Activated CD8-positive, alpha-beta T cell treated with anti-CD3 and anti-CD28 coated beads, Interleukin-2, amount 10 ng/mL, durations not matched to agents 7 days and 5 days (primary cell): ENCODE results near the gene FAM181A. TPM values are rescaled to one million over a fixed set of nuclear protein-coding genes. Genes with fewer than 3 reads are reported as not detected.

Source experiments
- ATAC-seq: fragments of 150-1000 bp; cut with Tn5 transposase; one replicate; pipeline ENCODE4 v1.10.0; 2021; ENCODE audit warnings: moderate library complexity
- CTCF ChIA-PET: fragments of 350-600 bp; sonication (Branson Sonifier 250); formaldehyde crosslinking; loops from one replicate; lab custom pipeline; 2021; ENCODE audit warnings: antibody characterized with exemption; lab: Charles Lee
- POLR2A ChIA-PET: fragments of 350-600 bp; sonication (Branson Sonifier 250); formaldehyde crosslinking; loops from one replicate; lab custom pipeline; 2021; ENCODE audit warnings: antibody characterized with exemption; lab: Charles Lee
- DNase-seq: peaks from one replicate; pipeline ENCODE4 v3.0.0-alpha.2; 2020
- H3K27ac Mint-ChIP-seq: one replicate; pipeline ENCODE4 v1.8.0; 2021; ENCODE audit warnings: mild to moderate bottlenecking, mixed read lengths
- H3K27me3 Mint-ChIP-seq: one replicate; pipeline ENCODE4 v1.8.0; 2021; ENCODE audit warnings: low read depth, mixed read lengths
- H3K36me3 Mint-ChIP-seq: one replicate; pipeline ENCODE4 v1.8.0; 2021; ENCODE audit warnings: low read depth, mixed read lengths
- H3K4me1 Mint-ChIP-seq: one replicate; pipeline ENCODE4 v1.8.0; 2021; ENCODE audit warnings: low read depth, mixed read lengths
- H3K4me3 Mint-ChIP-seq: one replicate; pipeline ENCODE4 v1.8.0; 2021; ENCODE audit warnings: mild to moderate bottlenecking, mixed read lengths
- H3K9me3 Mint-ChIP-seq: one replicate; pipeline ENCODE4 v1.8.0; 2022; ENCODE audit warnings: mixed read lengths; ENCODE audit not compliant: insufficient read depth
- total RNA-seq, 2 experiments: library from RNA; stranded (reverse); gene quantifications; one replicate each; pipeline ENCODE4 v1.2.3, GENCODE V29; 2021

The FAM181A gene
- total RNA-seq, 2 experiments from 2014 or later, result not detected

GRCh38 chr14:93935213-93935612 lies 8.1 kb downstream of the FAM181A start:
- no peaks in the 10 kb centered on the region for H3K27me3 Mint-ChIP-seq
- H3K4me1 Mint-ChIP-seq, result peaks cover 9% of the 10 kb centered on the region
- ChIA-PET POLR2A (no interaction called here), CTCF (interaction anchor here (0.8 to 10.9 kb wide), 10 partner anchors 11 to 223 kb away, joined by 3 to 376 read pairs (median 4); partner anchors contain the start of genes ASB2 and CCDC197)
- H3K27ac Mint-ChIP-seq, result no peak overlapping the region
- peaks cover 16% of the 10 kb centered on the region for H3K36me3 Mint-ChIP-seq
- DNase-seq (no peak), ATAC-seq (no peak)
- H3K9me3 Mint-ChIP-seq, result no peaks in the 10 kb centered on the region
- no peak overlapping the region for H3K4me3 Mint-ChIP-seq

GRCh38 chr14:93936245-93936644 lies 9.1 kb downstream of the FAM181A start:
- Mint-ChIP-seq H3K4me1 (peaks cover 18% of the 10 kb centered on the region), H3K9me3 (no peaks in the 10 kb centered on the region), H3K36me3 (peaks cover 16% of the 10 kb centered on the region), H3K4me3 (no peak overlapping the region), H3K27me3 (no peaks in the 10 kb centered on the region), H3K27ac (no peak overlapping the region)
- DNase-seq, result peak; percentile 44
- ChIA-PET CTCF (interaction anchor here (0.6 to 10.9 kb wide), 15 partner anchors 8 to 222 kb away, joined by 3 to 376 read pairs (median 4); partner anchors contain the start of genes ASB2 and CCDC197), POLR2A (no interaction called here)
- ATAC-seq, result no peak

GRCh38 chr14:93936926-93937325 lies 9.8 kb downstream of the FAM181A start:
- peaks cover 18% of the 10 kb centered on the region for H3K36me3 Mint-ChIP-seq
- H3K9me3 Mint-ChIP-seq, result no peaks in the 10 kb centered on the region
- H3K4me3 Mint-ChIP-seq, result no peak overlapping the region
- no peak for ATAC-seq
- ChIA-PET CTCF (interaction anchor here (0.7 to 10.9 kb wide), 12 partner anchors 9 to 200 kb away, joined by 3 to 376 read pairs (median 6); partner anchors contain the start of gene ASB2), POLR2A (no interaction called here)
- no peak for DNase-seq
- H3K27me3 Mint-ChIP-seq, result no peaks in the 10 kb centered on the region
- peaks cover 21% of the 10 kb centered on the region for H3K4me1 Mint-ChIP-seq
- no peak overlapping the region for H3K27ac Mint-ChIP-seq

DNA sequence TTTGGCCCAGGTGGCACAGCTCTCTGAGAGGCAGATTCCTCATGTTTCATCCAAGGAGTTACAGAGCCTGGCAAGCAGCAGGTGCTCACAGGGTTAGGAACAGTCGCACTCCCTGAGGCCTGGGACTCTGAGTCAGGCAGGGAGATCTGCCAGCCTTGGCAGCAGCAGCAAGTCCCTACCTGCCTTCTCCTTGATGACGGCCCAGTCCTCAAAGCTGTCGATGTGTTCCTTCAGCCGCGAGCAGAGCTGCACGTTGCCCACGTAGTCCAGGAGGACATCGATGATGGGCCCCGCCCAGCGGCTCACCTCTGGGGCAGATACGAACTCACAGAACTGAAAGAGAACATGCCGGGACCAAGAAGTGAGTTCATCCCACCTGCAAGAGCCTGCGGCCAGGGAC lies 10.4 kb downstream of the FAM181A start:
- Mint-ChIP-seq H3K27ac (no peak overlapping the region), H3K4me3 (no peak overlapping the region), H3K4me1 (peaks cover 21% of the 10 kb centered on the region), H3K27me3 (no peaks in the 10 kb centered on the region), H3K9me3 (no peaks in the 10 kb centered on the region), H3K36me3 (peaks cover 18% of the 10 kb centered on the region)
- ChIA-PET CTCF (interaction anchor here (0.7 to 10.9 kb wide), 13 partner anchors 13 to 199 kb away, joined by 3 to 376 read pairs (median 8); partner anchors contain the start of genes ASB2 and CCDC197), POLR2A (interaction anchor here (0.7 kb wide), 1 partner anchor 280 kb away, joined by 3 read pairs; no protein-coding TSS in a partner anchor)
- ATAC-seq (no peak), DNase-seq (no peak)

DNA sequence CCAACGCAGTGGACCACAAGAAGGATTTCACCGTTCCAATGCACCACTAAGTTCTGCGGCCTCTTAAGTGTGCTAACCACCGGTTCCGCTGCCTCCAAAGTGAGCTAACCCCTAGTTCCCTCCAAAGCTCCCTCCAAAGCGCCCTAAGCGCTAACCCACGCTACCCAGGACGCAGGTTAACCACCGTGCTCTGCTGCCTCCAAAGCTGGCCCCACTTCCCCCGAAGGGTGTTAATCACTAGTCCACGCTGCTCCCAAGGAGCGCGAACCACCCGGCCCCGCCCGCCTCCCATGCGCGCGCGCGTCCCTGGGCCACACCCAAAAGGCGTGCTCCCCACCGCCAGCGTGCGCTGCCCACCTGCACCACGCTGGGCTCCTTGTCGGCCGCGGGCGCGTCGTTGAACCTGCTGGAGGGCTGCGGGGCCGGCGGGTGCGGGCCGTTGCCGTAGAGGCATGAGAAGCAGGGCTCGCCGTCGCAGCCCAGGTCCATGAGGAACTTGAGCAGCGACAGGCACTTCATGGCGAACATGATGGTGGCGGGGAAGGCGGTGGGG lies 11.7 kb downstream of the FAM181A start:
- Mint-ChIP-seq H3K36me3 (peaks cover 18% of the 10 kb centered on the region), H3K4me1 (peaks cover 21% of the 10 kb centered on the region), H3K4me3 (peak overlapping the region; percentile 49), H3K9me3 (no peaks in the 10 kb centered on the region), H3K27ac (peak overlapping the region; percentile 68), H3K27me3 (no peaks in the 10 kb centered on the region)
- ChIA-PET CTCF (interaction anchor here (0.9 to 10.9 kb wide), 25 partner anchors 18 to 241 kb away, joined by 3 to 376 read pairs (median 29); partner anchors contain the start of genes ASB2, CCDC197, DDX24 and IFI27L1), POLR2A (interaction anchor here (1.4 to 2.3 kb wide), 4 partner anchors 16 to 52 kb away, joined by 5 to 11 read pairs (median 6); no protein-coding TSS in a partner anchor)
- DNase-seq (no peak), ATAC-seq (no peak)

DNA sequence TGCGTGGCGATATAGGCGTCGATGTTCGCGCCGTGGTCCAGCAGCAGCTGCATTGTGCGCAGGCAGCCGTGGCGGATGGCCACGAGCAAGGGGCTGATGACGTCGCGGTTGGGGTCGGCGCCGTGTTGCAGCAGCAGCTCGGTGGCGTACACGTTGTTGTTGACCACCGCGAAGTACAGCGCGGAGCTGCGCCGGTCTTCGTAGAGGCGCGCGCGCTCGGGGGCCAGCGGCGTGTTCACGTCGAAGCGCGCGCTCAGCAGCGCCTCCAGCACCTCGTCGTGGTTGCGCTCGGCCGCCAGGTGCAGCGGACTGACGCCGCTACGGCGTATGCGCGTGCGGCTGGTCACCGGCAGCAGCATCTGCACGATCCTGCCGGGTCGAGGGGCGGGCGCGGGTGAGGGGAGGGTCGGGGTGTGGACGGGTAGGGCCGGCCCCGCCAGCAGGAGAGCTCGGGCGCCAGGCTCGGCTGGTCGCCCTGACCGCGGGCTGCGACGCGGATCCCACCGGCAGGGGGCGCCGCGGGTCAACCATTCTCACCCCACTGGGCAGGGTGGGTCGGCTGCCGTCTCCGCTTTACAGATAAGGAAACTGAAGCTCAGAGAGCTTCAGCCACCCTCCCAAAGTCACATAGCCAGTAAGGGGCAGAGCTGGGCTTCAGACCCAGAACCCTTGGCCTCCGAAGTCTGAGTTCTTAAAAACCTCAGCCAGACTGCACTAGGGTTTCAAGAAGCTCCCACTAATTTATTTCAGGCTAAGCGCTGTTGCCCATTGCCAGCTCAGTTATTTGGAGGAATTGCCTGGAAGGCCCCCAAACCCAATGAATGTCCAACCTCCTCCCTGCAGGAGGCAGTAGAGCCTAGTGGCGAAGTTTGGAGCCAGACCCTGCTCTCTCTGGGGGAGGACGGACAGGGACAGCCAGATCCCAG lies 12.4 kb downstream of the FAM181A start:
- H3K36me3 Mint-ChIP-seq, result peaks cover 21% of the 10 kb centered on the region
- H3K27ac Mint-ChIP-seq, result peak overlapping the region; percentile 68
- ChIA-PET CTCF (interaction anchor here (0.6 to 10.9 kb wide), 55 partner anchors 15 to 827 kb away, joined by 3 to 376 read pairs (median 6); partner anchors contain the start of genes ASB2, CCDC197, DDX24 and IFI27L1), POLR2A (interaction anchor here (0.8 to 2.8 kb wide), 18 partner anchors 15 to 141 kb away, joined by 3 to 29 read pairs (median 4); partner anchors contain the start of genes ASB2, CCDC197, DDX24 and IFI27L1)
- peaks cover 21% of the 10 kb centered on the region for H3K4me1 Mint-ChIP-seq
- H3K9me3 Mint-ChIP-seq, result no peaks in the 10 kb centered on the region
- H3K27me3 Mint-ChIP-seq, result no peaks in the 10 kb centered on the region
- peak; percentile 98 for ATAC-seq
- peak overlapping the region; percentile 49 for H3K4me3 Mint-ChIP-seq
- DNase-seq, result peak; percentile 93

- H3K36me3 Mint-ChIP-seq, result peaks cover 24% of the 10 kb centered on the region
- ChIA-PET POLR2A (interaction anchor here (0.9 to 2.8 kb wide), 11 partner anchors 14 to 141 kb away, joined by 3 to 29 read pairs (median 5); partner anchors contain the start of genes ASB2, CCDC197, DDX24 and IFI27L1), CTCF (interaction anchor here (0.6 to 10.9 kb wide), 39 partner anchors 16 to 242 kb away, joined by 3 to 376 read pairs (median 13); partner anchors contain the start of genes ASB2, CCDC197, DDX24 and IFI27L1)
- peak overlapping the region; percentile 58 for H3K27ac Mint-ChIP-seq
- no peaks in the 10 kb centered on the region for H3K9me3 Mint-ChIP-seq
- ATAC-seq, result no peak
- H3K27me3 Mint-ChIP-seq, result no peaks in the 10 kb centered on the region
- no peak overlapping the region for H3K4me3 Mint-ChIP-seq
- H3K4me1 Mint-ChIP-seq, result peaks cover 21% of the 10 kb centered on the region
- DNase-seq, result no peak
Measured at GRCh38 chr14:93940437-93940836, 13.3 kb downstream of the FAM181A start.

DNA sequence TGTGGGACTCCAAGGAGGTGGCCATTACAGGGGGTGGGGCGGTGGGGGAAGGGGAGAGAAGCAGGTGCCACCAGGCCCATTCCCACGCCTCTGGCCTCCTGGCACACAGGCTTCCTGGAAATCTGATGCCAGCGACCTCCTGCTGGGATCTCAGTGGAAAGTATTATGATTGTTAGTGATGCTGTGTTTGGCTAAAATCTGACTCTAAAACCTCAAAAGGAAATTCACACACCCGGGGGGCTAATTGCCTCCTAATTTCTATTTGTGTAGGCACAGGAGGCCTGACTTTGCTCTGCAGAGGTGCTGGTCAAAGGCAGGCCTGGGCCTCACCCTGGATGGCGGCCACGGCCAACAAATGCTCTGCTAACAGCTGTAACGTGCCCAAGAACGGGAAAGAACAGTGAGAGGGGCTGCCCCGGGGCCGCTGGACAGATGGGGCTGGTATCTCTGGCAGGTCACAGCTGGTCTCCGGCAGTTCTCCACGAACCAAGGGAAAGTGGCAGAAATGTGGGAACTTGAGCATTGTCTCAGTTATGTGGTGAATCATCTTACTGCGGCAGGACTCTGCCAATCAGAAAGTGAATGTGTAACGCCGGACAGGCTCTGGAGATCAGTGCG lies 14.3 kb downstream of the FAM181A start:
- POLR2A ChIA-PET, result interaction anchor here (2.1 to 2.8 kb wide), 3 partner anchors 18 to 57 kb away, joined by 5 to 29 read pairs (median 8); partner anchors contain the start of gene CCDC197
- CTCF ChIA-PET, result interaction anchor here (2.5 to 10.9 kb wide), 9 partner anchors 15 to 201 kb away, joined by 19 to 376 read pairs (median 57); partner anchors contain the start of genes ASB2, CCDC197, DDX24 and IFI27L1
- H3K27ac Mint-ChIP-seq, result no peak overlapping the region
- H3K4me1 Mint-ChIP-seq, result peaks cover 21% of the 10 kb centered on the region
- no peaks in the 10 kb centered on the region for H3K27me3 Mint-ChIP-seq
- no peaks in the 10 kb centered on the region for H3K9me3 Mint-ChIP-seq
- DNase-seq (no peak), ATAC-seq (no peak)
- H3K4me3 Mint-ChIP-seq, result no peak overlapping the region
- peaks cover 26% of the 10 kb centered on the region for H3K36me3 Mint-ChIP-seq

DNA sequence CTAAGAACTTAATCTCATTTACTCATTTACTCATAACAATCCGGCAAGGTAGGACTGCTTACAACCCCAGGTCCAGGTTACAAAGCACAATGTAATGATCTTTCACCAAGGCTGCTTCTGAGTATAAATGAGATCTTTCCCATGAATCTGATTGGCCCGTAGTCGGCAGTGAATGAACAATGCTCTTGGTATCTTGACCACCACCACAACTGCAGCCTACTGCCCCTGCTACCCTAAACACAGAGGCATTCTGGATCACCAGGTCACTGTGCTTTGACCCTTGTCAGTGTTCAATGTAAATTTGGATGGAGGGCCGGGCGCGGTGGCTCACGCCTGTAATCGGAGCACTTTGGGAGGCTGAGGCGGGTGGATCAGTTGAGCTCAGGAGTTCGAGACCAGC lies 15.9 kb downstream of the FAM181A start:
- no peak overlapping the region for H3K4me3 Mint-ChIP-seq
- H3K4me1 Mint-ChIP-seq, result peaks cover 21% of the 10 kb centered on the region
- peaks cover 25% of the 10 kb centered on the region for H3K36me3 Mint-ChIP-seq
- DNase-seq, result no peak
- H3K27me3 Mint-ChIP-seq, result no peaks in the 10 kb centered on the region
- no peaks in the 10 kb centered on the region for H3K9me3 Mint-ChIP-seq
- ATAC-seq, result no peak
- POLR2A ChIA-PET, result interaction anchor here (1.0 to 2.1 kb wide), 2 partner anchors 20 to 55 kb away, joined by 3 to 5 read pairs; no protein-coding TSS in a partner anchor
- no peak overlapping the region for H3K27ac Mint-ChIP-seq
- CTCF ChIA-PET, result interaction anchor here (1.1 to 10.9 kb wide), 7 partner anchors 14 to 194 kb away, joined by 3 to 376 read pairs (median 117); partner anchors contain the start of genes ASB2 and CCDC197

- H3K27me3 Mint-ChIP-seq, result no peaks in the 10 kb centered on the region
- DNase-seq, result no peak
- CTCF ChIA-PET, result interaction anchor here (0.9 to 10.9 kb wide), 6 partner anchors 8 to 193 kb away, joined by 3 to 376 read pairs (median 175); partner anchors contain the start of genes ASB2 and CCDC197
- POLR2A ChIA-PET, result interaction anchor here (1.0 kb wide), 1 partner anchor 54 kb away, joined by 3 read pairs; no protein-coding TSS in a partner anchor
- H3K4me1 Mint-ChIP-seq, result peaks cover 21% of the 10 kb centered on the region
- H3K36me3 Mint-ChIP-seq, result peaks cover 25% of the 10 kb centered on the region
- H3K9me3 Mint-ChIP-seq, result no peaks in the 10 kb centered on the region
- no peak overlapping the region for H3K27ac Mint-ChIP-seq
- no peak overlapping the region for H3K4me3 Mint-ChIP-seq
- no peak for ATAC-seq
Measured at GRCh38 chr14:93943930-93944329, 16.8 kb downstream of the FAM181A start.
